NCI-H1694 (cell line): ENCODE data around the gene PPP5C.

Source experiments
- DNase-seq: peaks from one replicate; lab custom pipeline; 2025; lab: John Stamatoyannopoulos, UW

Gene PPP5C

DNA sequence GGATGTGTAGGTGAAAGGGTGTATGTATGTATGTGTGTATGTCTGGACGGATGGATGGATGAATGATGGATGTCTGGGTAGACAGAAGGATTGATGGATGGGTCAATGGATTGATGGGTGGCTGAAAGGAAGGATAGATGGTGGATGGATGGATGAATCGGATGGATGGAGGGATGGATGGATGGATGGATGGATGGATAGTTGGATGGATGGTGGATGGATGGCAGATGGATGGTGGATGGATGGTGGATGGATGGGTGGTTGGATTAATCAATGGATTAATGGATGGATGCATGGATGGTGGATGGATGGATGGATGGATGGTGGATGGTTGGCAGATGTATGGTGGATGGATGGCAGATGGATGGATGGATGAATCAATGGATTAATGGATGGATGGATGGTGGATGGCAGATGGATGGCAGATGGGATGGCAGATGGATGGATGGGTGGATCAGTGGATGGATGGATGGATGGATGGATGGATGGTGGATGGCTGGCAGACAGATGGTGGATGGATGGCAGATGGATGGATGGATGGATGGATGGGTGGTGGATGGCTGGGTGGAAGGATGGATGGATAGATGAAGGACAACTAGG lies 16.5 kb upstream of the PPP5C start:
- DNase-seq, result no peak

DNA sequence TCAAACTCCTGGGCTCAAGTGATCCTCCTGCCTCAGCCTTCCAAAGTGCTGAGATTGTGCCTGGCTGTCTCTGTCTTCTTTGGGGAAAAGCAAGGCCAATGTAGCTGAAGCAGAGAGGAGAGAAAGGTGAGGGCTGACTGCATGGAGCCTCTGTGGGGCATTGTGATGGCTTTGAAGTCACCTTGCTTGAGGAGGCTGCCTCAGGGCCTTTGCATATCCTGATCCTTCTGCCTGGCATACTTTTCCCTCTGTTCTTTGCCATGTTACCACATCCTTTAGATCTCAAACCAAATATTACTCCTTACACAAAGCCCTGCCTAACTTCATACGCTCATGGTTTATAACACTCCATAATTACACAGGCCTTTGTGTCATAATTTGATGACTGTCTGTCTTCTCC lies 9.4 kb upstream of the PPP5C start:
- no peak for DNase-seq

DNA sequence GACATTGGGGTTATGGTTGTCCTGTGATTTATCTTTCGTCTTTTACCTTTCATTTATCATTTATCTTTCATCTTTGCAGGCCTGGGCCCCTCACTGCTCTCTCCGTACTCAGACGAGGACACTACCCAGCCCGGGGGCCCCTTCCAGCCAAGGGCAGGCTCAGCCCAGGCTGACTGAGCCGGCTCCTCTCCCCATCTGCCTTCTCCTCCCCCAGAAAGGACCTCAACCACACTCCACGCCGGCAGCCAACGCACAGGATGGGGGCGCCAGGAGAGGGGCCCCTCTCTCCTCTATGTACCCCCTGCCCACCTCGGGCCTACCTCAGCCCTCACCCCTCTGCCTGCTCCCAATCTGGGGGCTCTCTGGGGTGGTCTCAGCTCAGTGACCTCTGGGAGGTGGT lies 7.4 kb upstream of the PPP5C start:
- DNase-seq, result no peak

DNA sequence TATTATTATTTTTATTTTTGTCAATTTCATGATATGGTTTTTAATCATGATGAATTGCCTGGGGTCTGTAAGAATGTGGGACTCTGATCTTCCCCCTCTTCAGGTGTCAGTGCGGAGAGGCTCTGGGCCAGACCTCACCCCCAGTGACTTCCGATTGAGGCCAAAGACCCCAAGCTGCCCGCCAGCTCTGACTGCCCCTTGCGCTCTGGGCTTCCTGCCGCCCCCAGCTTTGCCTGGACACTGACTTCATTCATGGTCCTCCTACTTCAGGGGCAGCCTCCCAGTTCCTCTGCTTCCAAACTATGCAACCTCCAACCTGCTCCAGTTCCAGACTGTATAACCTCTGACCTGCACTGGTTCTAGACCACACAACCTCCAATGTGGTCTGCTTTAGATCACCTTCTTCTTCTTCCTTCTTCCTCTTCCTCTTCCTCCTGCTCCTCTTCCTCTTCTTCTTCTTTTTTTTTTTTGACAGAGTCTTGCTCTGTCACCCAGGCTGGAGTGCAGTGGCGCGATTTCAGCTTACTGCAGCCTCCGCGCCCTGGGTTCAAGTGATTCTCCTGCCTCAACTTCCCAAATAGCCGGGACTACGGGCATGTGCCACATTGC lies 6.7 kb upstream of the PPP5C start:
- no peak for DNase-seq

DNA sequence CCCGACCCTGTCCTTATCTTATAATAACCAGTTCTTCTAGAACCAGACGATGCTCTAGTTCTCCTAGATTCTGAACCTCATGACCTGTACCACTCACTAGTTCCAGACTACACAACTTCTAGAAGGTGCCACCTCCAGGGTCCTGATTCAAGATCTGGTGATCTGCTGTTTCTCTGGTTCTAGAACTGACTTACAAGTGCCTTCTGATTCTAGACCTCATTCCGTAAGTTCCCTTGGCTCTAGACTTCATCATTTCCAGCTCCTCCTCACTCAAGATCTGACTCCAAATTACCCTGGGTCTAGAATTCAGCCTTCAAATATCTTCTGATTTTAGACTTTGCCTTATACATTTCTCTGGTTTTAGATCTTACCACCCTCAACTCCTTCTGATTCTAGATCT lies 5.0 kb upstream of the PPP5C start:
- DNase-seq, result no peak

DNA sequence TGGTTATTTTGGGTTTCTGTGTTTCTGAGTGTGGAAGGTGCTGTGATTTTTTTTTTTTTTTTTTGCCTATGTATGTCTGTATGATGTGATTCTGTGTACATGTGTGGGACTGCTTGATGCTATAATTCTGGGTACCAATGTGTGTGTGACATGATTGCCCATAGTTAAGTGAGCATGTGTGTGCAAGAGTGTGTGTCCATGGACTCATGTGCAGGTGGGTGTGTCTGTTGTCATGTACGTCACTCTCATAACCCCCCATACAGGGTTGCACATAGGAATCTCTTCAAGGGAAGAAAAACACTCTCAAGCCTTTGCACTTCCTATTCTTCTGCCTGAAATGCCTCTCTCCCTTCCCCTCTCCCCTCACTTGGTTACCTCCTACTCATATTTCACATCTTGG lies 2.5 kb upstream of the PPP5C start:
- no peak for DNase-seq

DNA sequence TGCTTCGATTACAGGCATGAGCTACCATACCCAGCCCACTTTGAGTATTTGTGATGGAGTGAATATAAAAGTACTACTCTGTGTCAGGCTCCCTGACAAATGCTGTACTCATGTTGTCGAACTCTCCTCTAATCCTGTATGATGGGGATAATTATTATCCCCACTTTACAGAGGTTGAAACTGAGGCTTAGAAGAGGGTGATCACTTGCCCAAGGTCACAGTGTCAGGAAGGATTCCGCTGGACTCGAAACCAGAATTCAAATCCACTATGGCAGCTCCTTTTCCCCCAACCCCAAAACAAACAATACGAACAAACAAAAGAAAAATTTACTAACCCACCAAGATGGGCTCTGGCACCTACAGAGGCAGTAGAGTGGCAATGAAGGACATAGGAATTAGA lies 1.7 kb upstream of the PPP5C start:
- no peak for DNase-seq

DNA sequence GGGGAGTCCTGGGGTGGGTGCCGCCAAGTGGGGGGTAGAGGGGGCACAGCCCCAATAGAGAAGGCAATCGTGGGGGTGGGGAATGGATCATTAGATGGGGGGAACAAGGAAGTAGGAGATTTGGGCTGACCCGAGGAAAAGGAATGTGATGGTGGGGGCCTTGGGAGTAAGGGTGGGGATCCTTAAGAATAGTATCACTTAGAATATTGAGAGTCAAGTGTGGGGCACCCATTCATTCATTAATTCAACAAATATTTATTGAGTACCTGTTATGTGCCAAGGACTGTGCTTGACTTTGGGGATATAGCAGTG lies 641 bp downstream of the PPP5C start:
- DNase-seq, result no peak

DNA sequence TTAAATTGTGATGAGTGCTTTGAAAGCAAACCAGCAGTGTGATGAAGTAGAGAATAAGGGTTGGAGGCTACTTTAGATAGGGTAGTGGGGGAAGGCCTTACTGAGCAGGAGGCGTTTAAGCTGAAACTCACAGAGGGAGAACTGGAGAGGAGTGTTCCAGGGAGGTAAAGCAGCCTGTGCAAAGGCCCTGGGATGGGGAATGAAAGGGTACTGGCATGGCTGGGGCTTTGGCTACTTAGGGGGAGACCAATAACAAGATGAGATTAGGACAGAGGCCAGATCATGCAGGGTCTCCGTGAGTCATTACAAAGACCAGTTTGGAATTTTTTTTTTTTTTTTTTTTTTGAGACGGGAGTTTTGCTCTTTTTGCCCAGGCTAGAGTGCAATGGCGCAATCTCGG lies 1.1 kb downstream of the PPP5C start:
- no peak for DNase-seq

DNA sequence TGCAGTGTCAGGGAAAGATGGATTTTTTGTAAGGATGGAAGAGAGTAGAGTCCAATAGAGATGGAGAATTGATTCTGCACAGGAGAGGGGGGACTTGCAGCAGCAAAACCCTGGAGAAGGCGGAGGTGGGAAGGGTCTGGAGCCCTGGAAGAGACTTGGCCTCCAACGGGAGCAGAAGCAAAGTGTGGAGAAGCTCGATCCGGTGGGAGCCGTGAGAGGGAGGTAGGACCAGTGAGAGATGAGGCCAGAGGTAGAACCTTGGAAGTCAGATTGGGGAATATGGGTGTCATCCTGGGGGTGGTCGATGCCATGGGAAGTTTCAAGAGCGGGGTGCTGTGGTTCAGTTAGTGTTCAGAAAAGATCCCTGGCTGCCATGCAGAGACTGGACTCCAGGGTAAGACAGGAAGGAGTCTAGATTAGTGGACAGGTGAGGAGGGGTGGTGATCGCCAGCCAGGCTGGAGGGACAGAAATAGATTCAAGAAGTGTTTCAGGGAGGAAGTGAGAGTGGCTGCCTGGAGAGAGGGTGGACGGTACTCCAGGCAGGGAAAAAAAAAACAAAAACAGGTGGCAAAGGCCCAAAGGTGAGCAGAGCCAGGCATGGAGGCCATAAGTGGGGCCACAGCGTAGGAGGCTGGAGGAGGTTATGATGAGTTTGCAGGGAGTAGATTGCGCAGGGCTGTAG lies 2.6 kb downstream of the PPP5C start:
- DNase-seq, result no peak

DNA sequence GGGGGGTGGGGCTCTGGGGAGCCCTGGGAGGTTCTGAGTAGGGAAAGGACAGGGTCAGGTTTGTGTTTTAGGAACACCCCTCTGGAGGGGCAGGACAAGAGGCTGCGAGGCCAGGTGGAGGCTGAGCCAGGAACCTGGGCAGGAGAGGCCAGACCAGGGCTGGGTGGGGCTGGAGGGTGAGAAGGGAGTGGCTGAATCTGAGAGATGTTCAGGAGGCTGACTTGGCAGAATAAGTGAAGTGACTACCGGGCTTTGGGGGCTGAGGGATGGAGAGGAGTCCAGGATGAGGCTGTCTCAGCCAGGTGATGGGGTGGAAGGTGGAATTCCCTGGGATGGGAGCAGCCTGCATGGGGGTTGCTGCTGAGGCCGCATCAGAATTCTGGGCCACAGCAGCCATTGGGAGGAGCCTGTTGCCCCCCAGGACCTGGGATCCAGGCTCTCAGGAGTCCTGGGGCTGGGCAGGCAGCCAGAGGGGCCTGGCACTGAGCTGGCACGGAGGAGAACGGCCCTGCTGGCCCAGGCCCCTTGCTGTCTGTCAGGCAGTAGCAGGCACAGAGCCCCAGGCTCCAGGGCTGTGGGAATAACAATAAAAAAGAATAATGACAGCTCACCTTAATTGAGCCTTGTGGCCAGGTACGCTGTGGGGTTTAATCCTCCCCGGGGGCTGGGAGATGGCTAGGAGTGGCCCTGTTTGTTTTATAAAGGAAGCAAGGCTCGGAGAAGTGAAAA lies 3.3 kb downstream of the PPP5C start:
- DNase-seq, result no peak

DNA sequence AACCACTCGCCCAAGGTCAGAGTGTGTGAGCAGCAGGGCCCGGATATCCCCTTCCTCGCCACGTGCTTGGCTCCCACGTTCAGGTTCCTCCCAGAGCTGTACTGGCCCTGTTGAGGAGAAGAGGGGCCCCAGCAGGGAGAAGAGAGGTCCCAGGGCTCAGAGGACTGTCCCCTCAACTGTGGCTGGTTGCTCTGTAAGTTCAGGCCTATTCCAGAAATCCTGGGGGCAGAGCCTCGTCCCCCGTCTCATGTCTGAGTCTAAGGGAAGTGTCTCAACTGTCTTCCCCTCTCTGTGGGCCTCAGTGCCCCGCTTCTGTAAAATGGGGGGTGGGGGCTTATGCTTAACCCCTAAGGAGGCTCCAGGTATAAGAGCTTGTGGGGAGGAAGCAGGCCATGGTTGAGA lies 3.9 kb downstream of the PPP5C start:
- DNase-seq, result no peak

DNA sequence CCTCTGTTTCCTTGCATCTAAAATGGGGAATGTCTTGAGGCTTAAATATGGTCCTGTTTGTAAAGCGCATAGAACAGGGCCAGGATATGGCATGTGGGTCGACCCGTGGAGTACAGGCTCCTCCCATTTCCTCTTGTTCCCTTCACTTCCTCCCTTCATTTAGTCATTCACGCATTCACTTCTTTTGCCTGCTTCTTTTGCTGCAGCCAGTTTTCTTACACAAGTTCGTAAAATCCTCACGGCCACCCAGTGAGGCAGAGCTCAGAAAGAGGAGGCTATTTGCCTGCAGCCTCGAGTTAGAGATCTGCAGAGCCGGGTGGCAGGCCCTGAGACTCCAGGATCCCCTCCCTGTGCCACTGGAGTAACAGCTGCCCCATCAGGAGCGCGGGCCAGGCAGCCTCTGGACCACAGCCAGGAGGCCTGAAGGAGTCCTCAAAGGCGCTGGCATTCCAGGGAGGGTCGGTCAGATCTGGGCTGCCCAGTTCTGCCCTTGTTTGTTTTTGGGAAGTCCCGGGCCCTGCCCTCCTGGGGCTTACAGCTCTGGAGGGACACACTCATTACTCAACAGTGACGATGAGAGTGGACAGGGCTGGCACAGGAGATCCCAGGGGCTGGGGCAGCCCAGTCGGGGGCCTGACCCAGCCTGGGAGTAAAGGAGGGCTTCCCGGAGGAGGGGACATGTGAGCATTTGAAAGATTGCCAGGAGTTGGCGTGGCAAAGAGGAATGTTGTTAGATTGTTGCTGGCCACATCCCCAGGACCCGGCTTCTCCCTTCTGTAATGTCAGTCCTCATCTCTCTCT lies 4.6 kb downstream of the PPP5C start:
- no peak for DNase-seq

DNA sequence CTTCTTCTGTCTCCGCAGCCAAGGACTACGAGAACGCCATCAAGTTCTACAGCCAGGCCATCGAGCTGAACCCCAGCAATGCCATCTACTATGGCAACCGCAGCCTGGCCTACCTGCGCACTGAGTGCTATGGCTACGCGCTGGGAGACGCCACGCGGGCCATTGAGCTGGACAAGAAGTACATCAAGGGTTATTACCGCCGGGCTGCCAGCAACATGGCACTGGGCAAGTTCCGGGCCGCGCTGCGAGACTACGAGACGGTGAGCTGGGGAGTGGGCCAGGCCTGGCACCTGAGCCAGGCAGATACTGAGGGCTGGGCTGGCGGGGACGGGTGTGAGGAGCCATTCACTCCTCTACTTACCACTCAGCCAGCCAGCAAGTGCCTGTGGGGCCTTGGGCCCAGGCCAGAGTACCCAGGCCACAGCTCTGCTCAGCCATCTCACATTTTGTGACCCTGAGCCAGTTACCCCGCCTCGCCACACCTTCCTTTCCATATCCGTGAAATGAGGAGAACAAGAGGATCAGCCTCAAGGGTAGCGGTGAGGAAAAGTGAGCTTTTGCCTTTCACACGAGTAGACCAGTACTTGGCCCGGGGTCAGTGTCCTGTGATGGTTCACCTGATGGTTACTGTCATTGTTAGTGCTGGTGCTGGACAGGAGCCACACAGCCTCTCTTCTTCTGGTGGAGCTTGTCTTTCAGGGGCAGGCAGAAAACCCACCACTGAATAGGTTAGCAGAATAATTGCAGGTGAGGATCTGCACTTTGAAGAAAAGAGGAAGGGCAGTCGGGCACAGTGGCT lies 7.0 kb downstream of the PPP5C start:
- no peak for DNase-seq

DNA sequence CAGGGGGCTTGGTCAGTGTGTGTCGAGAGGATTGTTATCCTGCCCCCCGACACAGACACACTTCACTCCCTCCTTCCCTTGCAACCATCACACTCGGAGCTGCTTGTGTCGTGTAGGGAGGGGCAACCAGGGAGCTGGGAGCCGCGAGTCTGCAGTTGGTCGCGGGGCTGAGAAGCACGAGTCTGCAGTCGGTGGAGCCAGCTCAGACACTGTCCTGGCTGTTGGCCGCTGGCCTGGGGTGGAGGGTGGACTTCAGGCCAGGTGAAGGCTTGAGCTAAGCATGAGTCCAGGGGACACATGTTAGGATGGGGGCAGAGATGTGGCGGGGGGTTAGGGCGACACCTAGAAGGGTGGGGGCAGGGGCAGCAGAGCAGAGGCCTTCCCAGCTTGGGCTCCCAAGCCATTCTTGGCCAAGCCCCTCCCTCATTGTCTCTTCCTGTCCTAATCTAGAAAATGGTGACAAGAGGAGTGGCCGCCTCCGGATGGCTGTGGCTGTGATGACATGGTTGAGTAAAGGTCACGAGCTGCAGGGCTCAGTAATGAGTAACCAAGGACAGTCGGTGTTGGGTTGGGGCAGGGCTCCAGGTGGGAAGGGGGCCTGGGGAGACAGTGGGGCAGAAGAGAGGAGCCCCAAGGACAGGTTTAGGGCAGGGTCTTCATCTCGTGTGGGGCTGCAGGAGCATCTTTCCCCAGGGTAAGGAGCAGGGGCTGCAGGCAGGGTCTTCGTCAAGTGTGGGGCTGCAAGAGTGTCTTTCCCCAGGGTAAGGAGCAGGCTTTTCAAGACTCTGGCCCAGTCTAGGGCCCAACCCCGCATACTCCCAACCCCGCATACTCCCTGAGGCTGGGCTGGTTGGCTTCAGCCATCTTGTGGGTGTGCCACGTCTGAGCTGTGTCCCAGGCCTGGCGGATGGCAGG lies 8.6 kb downstream of the PPP5C start:
- no peak for DNase-seq

DNA sequence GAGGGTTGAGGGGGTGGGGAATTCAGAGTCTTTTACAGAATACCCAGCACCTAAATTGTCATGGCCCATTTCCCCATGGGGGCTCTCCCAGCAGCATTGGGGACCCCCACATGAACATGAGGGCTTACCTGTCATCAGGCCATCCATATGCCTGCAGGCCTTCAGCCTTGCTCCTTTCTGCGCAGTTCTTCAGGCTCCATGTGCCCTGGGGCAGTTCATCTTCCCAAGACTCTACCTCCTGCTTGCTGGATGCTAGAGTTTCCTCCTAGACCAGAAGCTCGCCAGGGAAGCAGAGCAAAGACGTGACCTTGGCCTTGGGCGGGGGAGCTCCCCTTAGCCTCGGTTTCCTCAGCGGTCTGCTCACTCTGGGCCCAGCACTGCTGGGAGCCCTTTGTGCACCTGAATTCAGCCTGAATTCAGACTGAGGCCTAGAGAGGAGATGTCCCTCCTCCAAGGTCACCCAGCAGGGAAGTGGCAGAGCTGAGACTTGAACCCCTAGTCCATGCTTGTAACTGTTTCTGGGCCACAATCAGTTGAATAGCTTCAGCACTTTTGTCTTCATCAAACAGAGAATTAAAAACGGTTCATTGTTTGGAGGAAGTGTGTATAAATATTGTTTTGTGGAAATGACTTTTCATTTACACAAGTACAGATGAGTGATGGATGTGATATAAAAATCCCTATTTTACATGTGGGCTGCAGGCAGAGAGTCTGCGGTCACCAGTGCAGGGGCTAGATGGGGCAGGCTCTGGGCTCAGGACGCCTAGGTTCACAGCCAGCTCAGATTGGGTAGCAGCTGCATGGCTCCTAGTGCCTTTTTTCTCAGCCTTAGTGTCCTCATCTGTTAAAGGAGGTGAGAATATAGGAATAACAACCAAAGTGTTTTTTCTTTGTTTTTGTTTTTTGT lies 9.5 kb downstream of the PPP5C start:
- DNase-seq, result no peak

DNA sequence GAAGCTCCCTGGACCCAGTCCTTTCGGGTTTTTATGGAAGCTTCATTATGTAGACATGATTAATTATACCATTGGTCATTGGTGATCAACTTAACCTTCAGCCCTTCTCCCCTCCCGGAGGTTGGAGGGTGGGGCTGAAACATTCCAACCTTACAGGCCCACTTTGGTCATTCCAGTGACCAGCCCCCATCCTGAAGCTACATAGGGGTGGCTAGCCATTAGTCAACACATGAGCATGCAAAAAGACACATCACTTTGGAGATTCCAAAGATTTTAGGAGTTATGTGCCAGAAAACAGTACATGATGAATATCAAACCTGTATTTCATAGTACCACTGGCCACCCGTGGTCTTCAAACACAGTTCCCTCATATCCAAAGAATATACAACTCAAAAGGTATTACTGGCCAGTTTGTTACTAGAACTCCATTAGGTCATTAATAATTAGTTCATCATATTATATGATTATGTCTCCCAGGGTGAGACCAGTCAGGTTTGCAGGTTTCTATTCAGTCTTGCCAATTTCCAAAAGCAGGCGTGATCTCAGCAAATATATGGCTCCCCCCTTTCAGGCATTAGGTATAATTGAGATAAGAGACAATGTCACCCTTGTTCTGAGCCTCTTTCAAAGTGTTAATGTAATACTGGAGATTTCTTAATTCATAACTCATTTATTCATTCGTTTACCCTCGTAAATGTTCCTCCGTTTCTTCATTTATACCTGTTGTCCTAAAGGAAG lies 11.1 kb downstream of the PPP5C start:
- DNase-seq, result no peak

DNA sequence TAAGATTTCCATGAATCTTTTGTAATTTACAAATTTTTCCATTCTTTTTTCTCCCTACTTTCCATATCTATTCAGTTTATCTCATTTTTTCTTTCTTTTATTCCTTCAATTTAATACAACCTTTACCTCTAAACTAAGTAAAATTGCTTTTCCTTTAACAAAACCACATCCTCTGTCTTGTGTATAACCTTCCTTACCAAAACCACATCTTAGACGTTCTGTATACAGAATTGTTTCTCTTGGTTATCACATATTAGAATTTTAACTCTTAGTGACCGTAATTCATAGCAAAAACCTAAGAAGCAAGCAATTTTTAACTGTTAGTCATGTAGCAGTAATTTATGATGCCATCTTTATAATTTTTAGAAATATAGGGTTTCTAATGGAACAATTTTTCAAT lies 15.0 kb downstream of the PPP5C start:
- DNase-seq, result no peak

DNA sequence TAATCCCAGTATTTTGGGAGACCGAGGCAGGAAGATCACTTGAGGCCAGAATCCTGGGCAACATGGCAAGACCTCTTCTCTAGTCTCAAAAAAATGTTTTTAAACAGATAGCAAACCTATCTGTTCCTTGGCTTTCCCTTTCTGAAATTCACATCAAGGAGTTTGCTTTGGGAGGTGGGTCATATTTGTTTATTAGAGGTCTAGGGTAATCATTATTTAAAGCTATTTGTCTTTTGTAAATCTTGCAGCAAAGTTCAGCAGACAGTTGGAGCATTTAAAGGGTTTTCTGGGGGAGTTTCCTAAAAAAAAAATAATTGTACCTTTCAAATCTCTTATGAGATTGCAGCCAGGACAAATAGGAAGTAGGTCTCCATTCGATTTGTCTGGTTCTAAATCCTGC lies 17.5 kb downstream of the PPP5C start:
- DNase-seq, result no peak
